ENCODE data around the gene MICOS13. TPM values are rescaled to one million over a fixed set of nuclear protein-coding genes. Genes with fewer than 3 reads are reported as not detected.
A peak's percentile ranks its signal among the peaks of the same experiment; 100 is the strongest.

MICOS13 gene
- total and polyA plus RNA-seq, 2 donors (not counting 3 experiments of a cell fraction or from before 2014, with no cell fraction given) = 55.3 to 86.1 TPM

DNA sequence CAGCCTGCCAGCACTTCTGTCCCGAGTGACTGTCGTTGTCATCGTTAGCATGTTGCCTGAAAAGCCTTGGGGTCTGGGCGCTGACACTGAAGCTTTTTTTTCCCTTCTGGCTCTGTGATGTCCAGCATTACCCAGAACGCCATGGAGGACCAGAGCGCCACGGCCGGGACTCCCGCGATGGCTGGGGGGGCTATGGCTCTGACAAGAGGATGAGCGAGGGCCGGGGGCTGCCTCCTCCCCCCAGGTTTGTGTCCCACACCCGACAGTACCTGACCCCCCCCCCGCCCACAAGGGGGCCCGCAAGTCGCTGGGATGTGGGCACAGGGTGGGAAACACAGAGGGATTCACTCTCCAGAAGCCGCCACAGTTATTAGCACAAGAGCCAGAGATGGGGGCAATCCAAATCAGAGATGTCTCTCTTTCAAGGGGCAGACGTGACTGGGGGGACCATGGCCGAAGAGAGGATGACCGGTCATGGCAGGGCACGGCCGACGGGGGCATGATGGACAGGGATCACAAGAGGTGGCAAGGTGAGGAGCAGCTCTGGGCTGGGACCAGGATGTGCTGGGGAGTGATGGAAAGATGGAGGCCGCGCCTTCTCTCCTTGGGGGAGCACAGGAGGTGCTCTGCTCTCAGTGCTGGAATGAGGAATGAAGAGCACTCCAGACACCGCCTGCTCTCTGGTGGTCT lies 13.2 kb downstream of the MICOS13 start:
- no peaks in the 10 kb centered on the region for H3K79me2 ChIP-seq (ENCODE audit: control insufficient read depth, insufficient read depth, low read length)
- H3K4me1 ChIP-seq (ENCODE audit: control insufficient read depth, extremely low read depth, insufficient read depth, low read length) = no peaks in the 10 kb centered on the region
- no peaks in the 10 kb centered on the region for H3K9me1 ChIP-seq (replicated peaks; ENCODE audit: control insufficient read depth, extremely low read depth, insufficient read depth, low read length)
- no peak overlapping the region for H3K4me2 ChIP-seq (ENCODE audit: insufficient read depth, low read length)
- H3K4me3 ChIP-seq (replicated peaks in 1 of 3; ENCODE audit: insufficient read depth in 1 of 3, low read depth in 1 of 3, low read length in 3 of 3) = no peak overlapping the region
- intact Hi-C loops (cut with micrococcal nuclease) = no loop called here
- FAIRE-seq (no peak), DNase-seq (ENCODE audit: low read depth, low spot score) (no peak)
- H3K27me3 ChIP-seq (ENCODE audit: control insufficient read depth in 2 of 2, insufficient read depth in 2 of 2, low read length in 2 of 2) = no peaks in the 10 kb centered on the region
- dilution Hi-C loops (cut with MboI; ENCODE audit: extremely low pct_ligation_motif_present, low sequenced_read_pairs) = no loop called here
- H3K27ac ChIP-seq (ENCODE audit: insufficient read depth, low read depth, low read length) = no peak overlapping the region
- POLR2A ChIA-PET = no interaction called here
- H3K36me3 ChIP-seq (ENCODE audit: control insufficient read depth in 2 of 2, extremely low read depth in 1 of 2, insufficient read depth in 2 of 2, low read length in 2 of 2) = peaks cover 11 to 55% of the 10 kb centered on the region in 2 experiments
- no peak overlapping the region for H2AFZ ChIP-seq (ENCODE audit: low read depth, low read length)
- H4K20me1 ChIP-seq (replicated peaks; ENCODE audit: control insufficient read depth, extremely low read depth, insufficient read depth, low read length) = no peaks in the 10 kb centered on the region
- BruUV-seq (replicated peaks) = no TSS peak
- no peaks in the 10 kb centered on the region for H3K9me3 ChIP-seq (replicated peaks; ENCODE audit: control insufficient read depth, insufficient read depth, low read length)
- TF ChIP-seq FOS (IDR thresholded peaks at IDR 0.05; ENCODE audit: borderline replicate concordance, insufficient read depth, low read length) = no peak
- TF ChIP-seq JUN (IDR thresholded peaks at IDR 0.05; ENCODE audit: borderline replicate concordance, insufficient read depth, insufficient read length, low read depth) = no peak
- H3K9ac ChIP-seq (replicated peaks; ENCODE audit: extremely low read depth, insufficient read depth, low read length) = no peak overlapping the region
- CTCF ChIA-PET = no interaction called here

DNA sequence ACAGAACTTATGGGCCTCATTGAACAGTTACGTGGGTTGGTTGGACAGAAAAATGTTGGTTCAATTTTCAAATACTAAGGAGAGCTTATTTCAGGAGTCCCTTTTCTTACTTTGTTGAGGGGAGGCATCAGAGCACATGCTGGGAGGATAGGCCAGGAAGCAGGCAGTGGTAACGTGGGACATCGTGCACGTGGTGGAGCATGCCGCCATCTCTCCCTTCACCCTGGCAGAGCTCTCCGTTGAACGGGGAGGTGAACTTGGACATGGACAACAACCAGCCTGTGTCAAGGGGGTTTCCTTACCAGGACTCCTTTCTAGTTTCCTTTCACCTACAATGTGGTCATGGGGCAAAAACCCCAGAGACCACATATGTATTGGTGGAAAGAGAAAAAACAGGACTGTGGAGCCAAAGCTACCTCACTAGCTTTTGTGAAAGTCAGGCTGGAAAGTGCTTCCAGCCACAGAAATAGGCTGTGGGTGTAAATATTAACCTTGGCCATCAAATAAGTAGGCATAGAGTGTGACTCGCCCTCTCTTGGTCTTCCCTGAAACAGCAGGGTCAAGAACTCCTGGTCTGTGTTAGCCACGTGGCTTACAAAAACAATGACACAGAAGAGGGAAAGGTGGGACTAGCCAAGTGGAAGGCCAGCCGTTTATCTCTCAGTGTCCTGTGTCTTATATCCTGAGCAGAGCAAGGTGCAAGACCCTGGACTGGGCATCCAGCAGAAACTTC lies 14.4 kb downstream of the MICOS13 start:
- no TSS peak for BruUV-seq (replicated peaks)
- peaks cover 17 to 60% of the 10 kb centered on the region in 2 experiments for H3K36me3 ChIP-seq (ENCODE audit: control insufficient read depth in 2 of 2, extremely low read depth in 1 of 2, insufficient read depth in 2 of 2, low read length in 2 of 2)
- FAIRE-seq = peak; percentile 83

More for the DNA sequence above, 14.4 kb downstream of the MICOS13 start:
- H3K27ac ChIP-seq (ENCODE audit: insufficient read depth, low read depth, low read length) = no peak overlapping the region
- dilution Hi-C loops (cut with MboI; ENCODE audit: extremely low pct_ligation_motif_present, low sequenced_read_pairs) = no loop called here
- no peak overlapping the region for H3K4me3 ChIP-seq (replicated peaks in 1 of 3; ENCODE audit: insufficient read depth in 1 of 3, low read depth in 1 of 3, low read length in 3 of 3)
- H3K9me1 ChIP-seq (replicated peaks; ENCODE audit: control insufficient read depth, extremely low read depth, insufficient read depth, low read length) = no peaks in the 10 kb centered on the region
- intact Hi-C loops (cut with micrococcal nuclease) = no loop called here
- DNase-seq (ENCODE audit: low read depth, low spot score) = peak; percentile 59
- H3K4me1 ChIP-seq (ENCODE audit: control insufficient read depth, extremely low read depth, insufficient read depth, low read length) = no peaks in the 10 kb centered on the region
- H3K9ac ChIP-seq (replicated peaks; ENCODE audit: extremely low read depth, insufficient read depth, low read length) = no peak overlapping the region
- no peak overlapping the region for H2AFZ ChIP-seq (ENCODE audit: low read depth, low read length)
- H3K4me2 ChIP-seq (ENCODE audit: insufficient read depth, low read length) = no peak overlapping the region
- no peaks in the 10 kb centered on the region for H4K20me1 ChIP-seq (replicated peaks; ENCODE audit: control insufficient read depth, extremely low read depth, insufficient read depth, low read length)
- H3K79me2 ChIP-seq (ENCODE audit: control insufficient read depth, insufficient read depth, low read length) = no peaks in the 10 kb centered on the region
- TF ChIP-seq FOS (IDR thresholded peaks at IDR 0.05; ENCODE audit: borderline replicate concordance, insufficient read depth, low read length) (no peak), POLR2A (IDR thresholded peaks at IDR 0.05; ENCODE audit: low read depth, low read length) (no peak), JUN (IDR thresholded peaks at IDR 0.05; ENCODE audit: borderline replicate concordance, insufficient read depth, insufficient read length, low read depth) (no peak), MAX (IDR thresholded peaks at IDR 0.05; ENCODE audit: insufficient read depth, insufficient read length) (peak; percentile 54), POLR2AphosphoS5 (IDR thresholded peaks at IDR 0.05; ENCODE audit: insufficient read depth, low read depth, low read length) (no peak)
- TF ChIP-seq, protein P1, sequence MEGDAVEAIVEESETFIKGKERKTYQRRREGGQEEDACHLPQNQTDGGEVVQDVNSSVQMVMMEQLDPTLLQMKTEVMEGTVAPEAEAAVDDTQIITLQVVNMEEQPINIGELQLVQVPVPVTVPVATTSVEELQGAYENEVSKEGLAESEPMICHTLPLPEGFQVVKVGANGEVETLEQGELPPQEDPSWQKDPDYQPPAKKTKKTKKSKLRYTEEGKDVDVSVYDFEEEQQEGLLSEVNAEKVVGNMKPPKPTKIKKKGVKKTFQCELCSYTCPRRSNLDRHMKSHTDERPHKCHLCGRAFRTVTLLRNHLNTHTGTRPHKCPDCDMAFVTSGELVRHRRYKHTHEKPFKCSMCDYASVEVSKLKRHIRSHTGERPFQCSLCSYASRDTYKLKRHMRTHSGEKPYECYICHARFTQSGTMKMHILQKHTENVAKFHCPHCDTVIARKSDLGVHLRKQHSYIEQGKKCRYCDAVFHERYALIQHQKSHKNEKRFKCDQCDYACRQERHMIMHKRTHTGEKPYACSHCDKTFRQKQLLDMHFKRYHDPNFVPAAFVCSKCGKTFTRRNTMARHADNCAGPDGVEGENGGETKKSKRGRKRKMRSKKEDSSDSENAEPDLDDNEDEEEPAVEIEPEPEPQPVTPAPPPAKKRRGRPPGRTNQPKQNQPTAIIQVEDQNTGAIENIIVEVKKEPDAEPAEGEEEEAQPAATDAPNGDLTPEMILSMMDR (IDR thresholded peaks at IDR 0.05; ENCODE audit: extremely low read depth in 1 of 2, insufficient read depth in 1 of 2, low read depth in 1 of 2, low read length in 2 of 2) = peak in 1 of 2 donors; percentile 12
- ChIA-PET CTCF (interaction anchor here (0.6 to 1.4 kb wide), 3 partner anchors 11 to 83 kb away, joined by 3 to 4 read pairs (median 4); no protein-coding TSS in a partner anchor), POLR2A (no interaction called here)
- H3K27me3 ChIP-seq (ENCODE audit: control insufficient read depth in 2 of 2, insufficient read depth in 2 of 2, low read length in 2 of 2) = no peaks in the 10 kb centered on the region
- no peaks in the 10 kb centered on the region for H3K9me3 ChIP-seq (replicated peaks; ENCODE audit: control insufficient read depth, insufficient read depth, low read length)
